HG02884 (cell line): ENCODE measurements around the gene TMED10.
"Not testable (repeated sequence)": the region's sequence is repeated elsewhere in the genome, so short reads cannot be mapped to it uniquely, and the experiment has no call there.

ENCODE experiments used
- ATAC-seq: cut with Tn5 transposase; IDR thresholded peaks from one replicate; pipeline ENCODE4 v1.9.1; 2021; ENCODE audit warnings: mild to moderate bottlenecking, moderate library complexity; ENCODE audit not compliant: unreplicated experiment

The TMED10 gene

DNA sequence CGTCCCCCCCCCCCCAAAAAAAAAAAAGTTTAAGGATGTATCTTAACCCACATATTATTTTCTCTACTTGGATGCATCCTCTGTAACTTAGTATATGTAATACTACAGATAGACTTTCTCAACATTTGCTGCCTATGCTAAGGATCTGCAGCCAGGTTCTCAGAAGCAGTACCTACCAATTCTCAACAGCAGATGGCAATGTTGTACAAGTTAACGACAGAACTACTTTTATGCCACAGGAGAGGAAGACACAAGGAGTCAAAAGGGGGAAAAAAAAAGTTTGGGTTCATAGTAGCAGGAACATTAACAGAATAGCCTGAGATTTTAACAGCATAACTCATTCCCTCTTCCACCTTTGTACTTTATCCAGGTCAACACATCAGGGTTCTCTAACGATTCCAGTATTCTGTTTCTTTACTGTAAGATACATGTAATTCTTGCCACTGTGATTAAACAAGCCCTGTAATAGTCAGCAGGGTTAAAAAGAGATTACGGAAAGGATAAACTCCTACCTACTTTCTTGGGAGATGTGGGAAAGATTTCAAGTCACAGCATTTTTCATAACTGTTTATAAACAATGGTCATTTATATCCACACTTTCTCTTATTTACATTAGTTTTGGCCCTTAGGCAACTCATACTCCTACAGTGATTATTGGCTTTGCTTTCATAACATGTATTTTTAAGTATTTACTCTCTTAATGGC, 43.9 kb downstream of the TMED10 start:
- ATAC-seq: no peak

DNA sequence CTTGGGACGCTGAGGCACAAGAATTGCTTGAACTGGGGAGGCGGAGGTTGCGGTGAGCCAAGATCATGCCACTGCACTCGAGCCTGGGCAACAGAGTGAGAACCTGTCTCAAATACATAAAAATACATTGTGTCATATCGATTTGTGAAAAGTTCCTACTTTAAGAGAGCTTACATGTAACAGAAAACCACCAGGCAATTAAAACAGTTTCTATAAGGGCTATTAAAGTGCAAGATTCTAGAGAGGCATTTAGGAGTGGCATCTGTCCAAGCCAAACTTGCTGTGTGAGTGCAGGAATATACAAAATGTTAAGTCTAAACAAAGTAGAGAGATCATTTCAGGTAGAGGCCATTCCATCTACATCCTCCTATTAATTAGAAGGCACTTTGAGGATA, 47.8 kb downstream of the TMED10 start:
- ATAC-seq: no peak

DNA sequence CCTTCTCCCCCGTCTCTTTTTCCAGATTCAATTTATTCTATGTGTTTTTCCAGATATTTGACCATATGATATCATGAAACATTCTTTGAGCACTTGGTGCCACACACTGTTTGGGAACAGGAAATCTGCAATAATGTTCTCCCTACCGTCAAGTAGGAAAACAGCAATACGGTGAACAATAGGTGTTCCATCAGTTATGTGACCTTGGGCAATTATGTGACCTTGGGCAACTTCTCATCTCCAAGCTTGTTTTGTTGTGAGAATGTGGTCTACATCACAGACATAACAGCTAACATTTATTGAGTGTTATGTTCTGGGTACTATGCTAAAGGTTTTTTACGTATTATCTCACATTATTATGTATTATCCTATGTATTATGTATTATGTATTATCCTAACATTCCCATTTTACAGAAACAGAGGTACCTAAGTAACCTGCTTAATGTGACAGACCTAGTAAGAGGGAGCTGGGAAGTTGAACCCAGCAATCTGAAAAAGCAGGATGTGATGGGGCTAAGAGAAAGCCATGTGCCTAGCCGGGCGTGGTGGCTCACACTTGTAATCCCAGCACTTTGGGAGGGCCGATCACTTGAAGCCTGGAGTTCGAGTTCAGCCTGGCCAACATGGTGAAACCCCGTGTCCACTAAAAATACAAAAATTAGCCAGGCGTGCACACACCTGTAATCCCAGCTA, 48.4 kb downstream of the TMED10 start:
- ATAC-seq: no peak

DNA sequence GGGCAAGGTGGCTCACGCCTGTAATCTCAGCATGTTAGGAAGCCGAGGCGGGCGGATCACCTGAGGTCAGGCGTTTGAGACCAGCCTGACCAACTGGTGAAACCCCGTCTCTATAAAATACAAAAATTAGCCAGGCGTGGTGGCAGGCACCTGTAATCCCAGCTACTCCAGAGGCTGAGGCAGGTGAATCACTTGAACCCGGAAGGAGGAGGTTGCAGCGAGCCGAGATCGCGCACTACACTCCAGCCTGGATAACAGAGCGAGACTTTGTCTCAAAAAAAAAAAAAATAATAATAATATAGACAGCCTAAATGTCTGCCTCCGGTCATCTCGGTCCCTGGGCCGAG, 49.0 kb downstream of the TMED10 start:
- ATAC-seq: not testable (repeated sequence)

DNA sequence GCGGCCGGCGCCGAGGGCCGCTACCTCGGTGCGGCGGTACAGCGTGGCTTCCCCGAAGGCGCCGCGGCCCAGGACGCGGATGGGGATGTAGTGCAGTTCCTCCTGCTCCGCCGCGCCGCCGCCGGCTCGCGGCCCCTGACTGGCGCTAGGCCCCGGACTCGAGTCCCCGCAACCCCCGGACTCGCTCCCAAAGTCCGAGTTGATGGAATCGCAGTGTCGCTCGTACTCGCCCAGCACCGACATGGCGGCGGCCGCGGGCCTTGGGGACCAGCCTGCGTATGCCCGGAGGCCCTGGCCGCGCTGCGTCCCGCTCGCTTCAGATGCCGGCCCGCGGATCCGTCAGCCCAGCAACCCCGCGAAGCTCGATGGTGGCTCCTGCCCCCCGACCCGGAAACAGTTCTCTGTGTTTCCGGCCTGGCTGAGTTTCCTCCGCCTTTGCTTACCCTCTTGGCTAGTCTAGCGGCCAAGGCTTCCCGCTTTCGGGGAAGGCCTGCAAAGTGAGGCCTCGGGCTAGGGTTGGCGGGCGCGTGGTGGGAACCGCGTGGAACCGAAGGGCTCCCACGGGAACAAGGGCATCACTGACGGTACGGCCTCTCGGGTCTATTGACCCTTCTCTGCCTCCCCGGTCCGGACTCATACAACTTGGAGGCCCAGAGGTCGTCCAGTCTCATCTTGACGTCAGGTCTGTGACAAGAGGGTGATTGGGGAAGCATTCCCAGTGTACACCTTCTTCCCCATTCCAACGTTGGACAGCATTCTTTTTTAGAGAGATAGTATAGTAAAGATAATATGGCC, 49.5 kb downstream of the TMED10 start, which contains the start of gene NEK9:
NEK9 (minus strand) TSS at position 370 of the 795 bp plus-strand sequence; CDS start at position 243, 127 bp downstream.
- peak; percentile 86 for ATAC-seq

DNA sequence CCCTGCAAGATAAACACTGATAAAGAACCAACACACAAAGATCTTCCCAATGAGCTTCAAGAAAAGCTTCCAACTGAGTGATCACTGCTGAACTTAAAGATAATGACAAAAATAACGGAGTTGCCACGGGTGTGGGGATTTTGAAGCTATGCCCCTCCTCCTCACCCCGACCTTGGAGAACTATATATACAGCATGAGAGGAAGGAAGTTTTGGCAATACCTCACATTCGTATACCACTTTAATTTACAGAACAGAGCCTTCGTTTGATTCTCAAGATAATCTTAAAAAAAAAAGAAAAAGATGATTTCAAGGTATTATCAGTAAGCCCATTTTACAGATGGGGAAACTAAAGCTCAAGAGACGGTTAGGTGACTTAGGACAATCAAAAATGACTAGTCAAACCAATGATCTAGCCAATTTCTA, 50.3 kb downstream of the TMED10 start:
- ATAC-seq: no peak

DNA sequence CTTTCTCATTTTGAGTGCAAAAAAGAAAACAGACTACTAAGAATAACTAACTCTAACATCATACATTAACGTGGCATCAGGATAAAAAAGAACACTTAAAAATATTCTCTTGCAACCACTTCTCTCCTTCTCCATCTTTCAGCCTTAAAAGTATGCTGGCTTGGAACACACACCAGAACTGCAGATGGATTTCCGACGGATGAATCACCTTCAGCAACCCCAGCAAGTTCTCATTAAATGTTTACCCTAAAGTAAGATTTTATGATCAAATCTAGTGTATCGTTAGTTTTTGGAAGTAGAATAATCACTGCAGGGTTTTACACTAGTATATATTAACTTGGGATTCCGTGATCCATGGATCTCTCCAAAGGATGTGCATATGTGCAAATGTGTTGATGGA, 50.8 kb downstream of the TMED10 start:
- no peak for ATAC-seq

DNA sequence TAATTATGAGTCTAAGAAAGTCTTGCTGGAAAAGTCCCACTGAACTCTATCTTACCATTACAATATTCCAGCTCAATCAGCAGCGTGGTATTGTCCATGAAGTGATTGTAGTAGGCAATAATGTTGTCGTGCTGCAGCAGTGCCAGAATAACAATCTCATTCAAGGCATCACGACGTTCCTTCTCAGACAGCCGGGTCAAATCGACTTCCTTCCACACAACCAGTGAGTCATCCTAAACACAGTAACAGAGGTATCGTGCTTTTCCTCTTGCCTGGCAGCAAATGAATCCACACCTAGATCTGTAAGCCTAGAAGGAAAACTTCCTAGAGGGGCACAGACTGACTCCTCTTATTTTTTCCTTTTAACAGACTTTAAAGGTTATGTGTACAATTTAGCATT, 52.4 kb downstream of the TMED10 start:
- no peak for ATAC-seq

DNA sequence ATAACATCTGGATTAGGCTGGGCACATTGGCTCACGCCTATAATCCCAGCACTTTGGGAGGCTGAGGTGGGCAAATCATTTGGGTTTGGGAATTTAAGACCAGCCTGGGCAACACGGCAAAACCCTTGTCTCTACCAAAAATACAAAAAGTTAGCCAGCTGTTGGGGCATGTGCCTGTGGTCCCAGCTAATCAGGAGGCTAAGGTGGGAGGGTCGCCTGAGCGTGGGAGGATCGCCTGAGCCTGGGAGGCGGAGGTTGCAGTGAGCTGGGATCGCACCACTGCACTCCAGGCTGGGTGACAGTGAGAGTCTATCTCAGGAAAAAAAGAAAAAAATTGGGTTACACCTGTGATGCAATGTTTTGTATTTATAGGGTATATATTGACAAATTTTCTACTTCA, 54.9 kb downstream of the TMED10 start:
- no peak for ATAC-seq

DNA sequence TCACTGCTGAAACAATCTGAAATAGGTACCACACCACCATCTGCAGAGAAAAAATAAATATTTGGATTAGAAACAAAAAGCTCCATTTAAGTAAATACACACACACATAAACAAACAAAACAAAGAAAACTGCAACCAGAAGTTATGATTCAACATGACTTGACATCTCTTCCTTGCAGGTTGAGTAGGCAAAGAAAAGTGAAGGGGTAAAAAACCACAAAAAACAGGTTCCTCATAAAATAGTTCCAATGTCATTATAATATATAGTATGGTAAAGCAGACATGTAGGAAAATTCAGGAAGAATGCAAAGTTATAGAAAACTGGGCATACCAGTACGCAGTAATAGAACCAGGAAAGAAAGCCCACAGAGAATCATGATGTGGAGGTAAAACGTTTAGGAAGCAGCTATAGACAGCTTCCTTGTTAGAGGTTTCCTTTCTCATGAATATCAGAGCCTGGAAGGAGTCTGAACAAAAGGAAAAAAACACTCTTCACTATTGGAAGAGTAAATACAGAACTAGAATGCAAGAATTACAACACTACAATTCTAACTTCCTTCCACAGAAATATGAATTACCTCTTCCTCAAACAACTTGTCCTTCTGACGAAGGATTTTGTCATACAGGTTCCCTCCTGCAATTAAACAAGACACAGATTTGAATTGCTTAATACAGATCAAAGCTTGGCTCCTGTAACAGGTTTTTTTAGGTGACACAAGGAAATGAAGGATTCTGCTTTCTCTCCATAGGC, 55.7 kb downstream of the TMED10 start:
- no peak for ATAC-seq

DNA sequence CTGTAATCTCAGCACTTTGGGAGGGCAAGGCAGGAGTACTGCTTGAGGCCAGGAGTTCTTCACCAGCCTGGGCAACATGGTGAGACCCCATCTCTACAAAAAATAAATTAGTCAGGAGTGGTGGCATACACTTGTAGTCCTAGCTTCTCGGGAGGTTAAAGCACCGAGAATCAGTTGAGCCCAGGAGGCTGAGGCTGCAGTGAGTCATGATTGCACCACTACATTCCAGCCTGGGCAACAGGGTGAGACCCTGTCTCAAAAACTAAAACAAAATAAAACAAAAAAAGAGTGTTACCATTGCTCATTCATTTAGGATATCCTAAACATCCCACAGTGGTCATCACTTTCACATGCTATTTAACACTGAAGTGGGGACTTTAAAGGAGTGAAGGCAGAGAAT, 57.4 kb downstream of the TMED10 start:
- ATAC-seq: no peak

DNA sequence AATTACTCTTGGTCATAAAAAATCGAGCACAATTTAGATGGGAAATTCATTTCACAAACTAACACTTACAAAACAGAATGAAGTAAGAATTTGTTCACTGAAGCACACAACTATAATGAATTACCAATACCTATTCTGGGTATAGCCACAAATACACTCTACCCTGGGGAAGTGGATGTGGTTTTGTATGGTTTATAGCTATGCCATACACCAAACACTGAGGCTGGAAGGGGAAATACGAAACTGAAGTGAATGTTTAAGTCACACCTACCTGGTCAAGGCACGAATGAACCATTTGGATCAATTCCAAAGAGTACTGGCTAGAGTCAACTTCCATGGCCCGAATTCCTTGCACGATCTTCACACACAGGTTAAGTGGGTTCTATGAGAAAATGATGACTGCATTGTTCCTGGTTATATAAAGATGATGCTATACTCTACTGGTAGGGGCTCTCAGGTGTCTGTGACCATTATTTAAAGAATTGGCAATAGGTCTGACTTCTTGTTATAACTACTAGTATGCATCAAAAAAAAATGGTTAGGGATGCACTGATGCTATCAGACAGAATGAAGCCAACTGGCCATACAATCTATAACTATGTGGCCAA, 62.4 kb downstream of the TMED10 start:
- ATAC-seq: no peak

DNA sequence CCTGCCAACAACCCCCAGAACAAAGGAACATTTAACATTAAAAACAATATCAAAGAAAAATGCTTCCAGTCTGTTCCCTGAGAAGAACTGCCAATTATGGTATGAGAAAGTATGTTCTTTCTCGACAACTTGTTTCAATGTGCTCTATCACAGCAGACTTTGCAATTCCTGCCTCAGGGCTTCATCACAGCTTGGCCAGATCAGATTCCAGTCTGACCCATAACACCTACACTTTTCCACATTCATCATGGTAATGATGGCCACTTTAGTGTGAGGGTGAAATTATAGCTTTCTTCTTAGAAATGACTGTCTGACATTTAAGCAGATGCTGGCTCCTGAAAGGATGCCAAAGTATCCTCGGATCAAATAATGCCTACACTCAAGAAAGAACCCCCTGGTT, 66.5 kb downstream of the TMED10 start:
- ATAC-seq: no peak

DNA sequence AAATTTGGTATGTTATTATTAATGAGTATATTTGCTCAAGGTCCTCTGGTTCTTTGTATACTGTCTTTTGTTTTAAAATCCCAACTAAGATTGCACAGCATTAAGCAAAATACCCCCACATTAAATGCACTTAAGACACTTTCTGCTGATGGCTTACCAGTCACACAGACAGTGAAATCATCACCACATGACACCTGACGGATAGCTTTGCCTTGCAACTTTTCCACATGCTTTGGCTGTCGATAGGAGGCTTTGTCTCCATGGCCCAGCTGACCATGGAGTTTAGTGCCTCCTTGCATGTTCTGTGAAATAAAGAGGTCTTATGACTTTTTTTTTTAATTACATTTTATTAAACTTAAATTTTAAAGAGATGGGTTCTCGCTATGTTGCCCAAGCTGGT, 69.2 kb downstream of the TMED10 start:
- ATAC-seq: no peak

DNA sequence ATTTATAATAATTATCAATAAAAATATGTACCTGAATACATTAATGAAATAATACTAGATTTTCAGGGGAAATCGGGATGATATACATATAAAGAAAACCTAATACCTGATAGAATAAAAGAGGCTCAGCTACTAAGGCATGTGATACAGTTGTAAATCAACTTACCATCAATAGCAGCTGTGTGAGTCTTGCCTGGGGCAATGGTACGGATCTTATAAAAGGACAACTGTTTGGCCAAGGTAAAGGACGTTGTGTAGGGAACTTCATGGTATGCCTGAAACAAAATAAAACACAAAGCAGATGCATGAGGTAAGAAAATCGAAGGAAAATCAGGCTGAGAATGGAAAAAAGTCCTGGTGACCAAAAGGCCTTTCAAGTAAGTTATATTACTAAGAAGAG, 74.9 kb downstream of the TMED10 start:
- ATAC-seq: no peak

DNA sequence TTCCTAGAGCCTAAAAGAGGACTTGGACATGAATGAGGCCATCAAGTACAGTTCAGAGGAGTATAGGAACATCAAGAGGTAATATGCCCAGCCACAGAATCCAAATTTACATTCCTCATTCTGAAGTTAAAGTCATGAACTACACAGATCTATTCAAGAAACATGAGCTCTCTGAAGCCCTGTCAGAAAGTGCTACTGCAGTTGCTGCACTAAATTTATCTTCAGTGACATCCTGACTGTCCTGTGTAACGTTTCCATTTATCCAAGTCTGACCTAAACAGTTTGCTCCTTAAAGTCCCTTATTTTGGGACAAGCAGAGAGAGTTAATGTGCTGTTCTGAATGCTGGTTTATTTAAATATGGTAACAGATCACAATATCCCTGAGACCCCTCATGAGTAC, 77.7 kb downstream of the TMED10 start:
- no peak for ATAC-seq

DNA sequence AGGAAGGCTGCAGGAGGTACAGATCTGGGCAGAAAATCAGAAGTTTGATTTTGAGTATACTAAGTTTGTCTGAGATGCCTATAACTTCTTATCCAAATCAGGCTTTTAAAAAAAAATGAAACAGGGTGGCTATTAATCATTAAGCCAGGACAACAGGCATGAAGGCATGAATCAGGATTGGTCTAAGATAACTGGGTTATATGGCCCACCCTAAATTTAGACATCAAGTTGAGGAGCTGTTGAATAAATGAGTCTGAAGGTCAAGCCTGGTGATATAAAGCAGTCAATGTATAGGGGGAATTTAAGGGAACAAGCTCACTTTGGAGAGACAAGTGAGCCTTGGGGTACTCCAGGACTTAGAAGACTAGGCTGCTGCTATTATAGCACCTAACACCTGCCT, 78.2 kb downstream of the TMED10 start:
- ATAC-seq: no peak

DNA sequence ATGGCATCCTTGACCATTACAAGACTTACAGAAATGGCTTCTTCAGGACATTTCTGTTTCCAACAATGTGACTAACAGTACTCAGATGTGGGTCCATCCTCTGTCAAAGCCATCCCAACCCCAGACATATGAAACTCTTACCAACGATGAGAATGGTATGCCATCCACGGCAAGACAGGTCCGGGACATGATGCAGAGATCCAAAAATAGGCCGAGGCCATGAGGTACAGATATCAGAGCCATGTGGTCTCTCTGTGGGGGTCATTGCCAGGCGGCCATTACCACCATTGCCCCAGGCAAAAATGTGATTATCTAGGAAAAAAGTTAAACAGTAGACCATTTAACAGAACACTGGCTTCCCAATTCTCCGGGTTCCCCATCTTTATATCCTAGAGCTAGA, 79.5 kb downstream of the TMED10 start:
- ATAC-seq: no peak

DNA sequence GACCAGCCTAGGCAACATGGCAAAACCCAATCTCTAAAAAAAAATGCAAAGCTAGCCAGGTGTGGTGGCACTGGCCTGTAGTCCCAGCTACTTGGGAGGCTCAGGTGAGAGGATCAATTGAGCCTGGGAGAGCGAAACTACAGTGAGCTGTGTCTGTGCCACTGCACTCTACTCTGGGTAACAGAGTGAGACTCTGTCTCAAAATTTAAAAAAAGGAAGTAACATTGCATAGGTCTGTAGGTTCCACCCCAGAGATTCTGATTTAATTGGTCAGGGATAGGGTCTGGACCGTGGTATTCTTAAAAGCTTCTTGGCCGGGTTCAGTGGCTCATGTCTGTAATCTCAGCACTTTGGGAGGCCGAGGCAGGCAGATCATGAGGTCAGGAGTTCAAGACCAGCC, 80.7 kb downstream of the TMED10 start:
- no peak for ATAC-seq

DNA sequence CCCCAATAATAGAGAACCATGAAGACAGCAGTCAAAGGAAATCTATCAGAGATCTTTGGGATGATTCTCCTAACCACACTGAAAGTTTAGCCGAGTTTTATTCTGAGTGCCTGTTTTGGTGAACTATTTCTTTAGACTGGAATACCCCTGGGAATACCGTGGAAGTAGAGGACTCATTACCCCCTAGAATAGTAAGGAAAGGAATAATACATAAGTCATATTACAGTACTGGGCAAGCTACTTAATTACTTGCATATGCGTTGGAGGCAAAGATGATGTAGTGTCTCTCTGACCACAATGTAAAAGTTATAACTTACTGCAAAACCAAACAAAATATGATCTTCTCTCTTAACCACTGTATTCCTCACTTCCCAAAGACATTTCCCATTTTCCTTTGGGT, 81.5 kb downstream of the TMED10 start:
- no peak for ATAC-seq

DNA sequence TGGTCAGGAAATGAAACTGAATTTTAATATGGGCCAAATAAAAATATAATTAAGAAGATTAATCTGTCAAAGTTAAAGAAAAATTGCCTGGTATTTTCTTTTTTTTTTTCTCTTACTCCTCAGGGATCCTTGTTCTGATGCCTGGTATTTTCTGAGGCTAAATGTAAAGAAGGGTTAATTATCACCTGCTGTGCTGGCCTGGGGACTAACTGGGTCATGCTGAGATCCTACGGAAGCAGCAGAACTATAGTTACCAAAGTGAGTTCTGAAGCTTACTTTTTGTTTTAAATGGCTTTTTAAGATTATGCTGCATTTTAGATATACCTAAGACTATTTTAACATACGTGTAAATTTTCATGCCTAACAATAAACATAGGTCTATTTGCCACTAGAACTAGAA, 83.7 kb downstream of the TMED10 start:
- no peak for ATAC-seq
